ENCODE measurements around the gene HERC3.

The HERC3 gene

DNA sequence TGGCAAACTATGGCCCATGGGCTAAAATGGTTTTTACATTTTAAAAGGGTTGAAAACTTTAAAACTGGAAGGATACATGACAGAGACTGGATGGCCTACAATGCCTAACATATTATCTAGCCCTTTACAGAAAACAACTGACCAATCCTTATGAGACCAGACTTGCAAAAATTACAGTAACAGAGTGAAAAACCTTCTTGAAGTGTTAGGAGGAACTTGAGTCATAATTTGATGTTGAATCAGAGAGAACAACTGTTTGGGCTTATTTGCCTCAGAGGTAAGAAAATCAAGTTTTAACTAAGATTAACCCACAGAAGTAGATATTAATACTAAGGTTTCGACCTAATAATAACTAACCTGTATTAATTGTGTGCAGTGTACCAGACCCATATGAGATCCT lies 117.7 kb downstream of the HERC3 start:
- TF ChIP-seq, protein P1, sequence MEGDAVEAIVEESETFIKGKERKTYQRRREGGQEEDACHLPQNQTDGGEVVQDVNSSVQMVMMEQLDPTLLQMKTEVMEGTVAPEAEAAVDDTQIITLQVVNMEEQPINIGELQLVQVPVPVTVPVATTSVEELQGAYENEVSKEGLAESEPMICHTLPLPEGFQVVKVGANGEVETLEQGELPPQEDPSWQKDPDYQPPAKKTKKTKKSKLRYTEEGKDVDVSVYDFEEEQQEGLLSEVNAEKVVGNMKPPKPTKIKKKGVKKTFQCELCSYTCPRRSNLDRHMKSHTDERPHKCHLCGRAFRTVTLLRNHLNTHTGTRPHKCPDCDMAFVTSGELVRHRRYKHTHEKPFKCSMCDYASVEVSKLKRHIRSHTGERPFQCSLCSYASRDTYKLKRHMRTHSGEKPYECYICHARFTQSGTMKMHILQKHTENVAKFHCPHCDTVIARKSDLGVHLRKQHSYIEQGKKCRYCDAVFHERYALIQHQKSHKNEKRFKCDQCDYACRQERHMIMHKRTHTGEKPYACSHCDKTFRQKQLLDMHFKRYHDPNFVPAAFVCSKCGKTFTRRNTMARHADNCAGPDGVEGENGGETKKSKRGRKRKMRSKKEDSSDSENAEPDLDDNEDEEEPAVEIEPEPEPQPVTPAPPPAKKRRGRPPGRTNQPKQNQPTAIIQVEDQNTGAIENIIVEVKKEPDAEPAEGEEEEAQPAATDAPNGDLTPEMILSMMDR (IDR thresholded peaks at IDR 0.05) = no peak

DNA sequence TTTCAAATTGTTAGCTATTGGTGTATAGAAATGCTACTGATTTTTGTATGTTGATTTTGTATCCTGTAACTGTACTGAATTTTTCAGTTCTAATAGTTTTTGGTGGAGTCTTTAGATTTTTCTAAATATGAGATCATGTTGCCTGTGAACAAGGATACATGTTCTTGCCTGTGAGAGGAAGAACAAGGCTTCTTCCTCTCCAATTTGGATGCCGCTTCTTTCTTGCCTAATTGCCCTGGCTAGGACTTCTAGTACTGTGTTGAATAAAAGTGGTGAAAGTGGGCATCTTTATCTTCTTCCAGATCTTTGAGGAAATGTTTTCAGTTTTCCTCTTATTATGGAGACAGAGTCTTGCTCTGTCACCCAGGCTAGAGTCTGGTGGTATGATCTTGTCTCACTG lies 121.5 kb downstream of the HERC3 start:
- TF ChIP-seq, protein P1 (IDR thresholded peaks at IDR 0.05) = no peak

DNA sequence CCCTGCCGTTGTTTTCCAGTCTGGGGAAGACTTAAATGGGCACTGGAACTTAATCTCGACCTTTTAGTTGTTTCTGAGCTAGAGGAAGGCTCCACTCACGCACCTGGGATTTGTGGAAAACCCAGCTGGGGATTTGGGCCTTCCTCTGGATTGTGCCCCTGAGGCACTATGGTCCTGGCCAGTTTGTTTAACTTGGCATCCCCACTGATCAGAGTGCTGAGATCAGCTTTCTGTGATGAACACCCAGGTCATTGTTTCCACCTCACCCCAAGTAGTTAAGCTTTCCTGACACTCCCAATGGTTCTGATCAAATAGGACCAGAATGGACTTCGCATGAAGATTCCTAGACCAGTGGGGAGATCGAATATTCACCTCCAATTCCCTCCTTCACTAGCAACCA lies 125.8 kb downstream of the HERC3 start:
- TF ChIP-seq, protein P1 (IDR thresholded peaks at IDR 0.05) = no peak

DNA sequence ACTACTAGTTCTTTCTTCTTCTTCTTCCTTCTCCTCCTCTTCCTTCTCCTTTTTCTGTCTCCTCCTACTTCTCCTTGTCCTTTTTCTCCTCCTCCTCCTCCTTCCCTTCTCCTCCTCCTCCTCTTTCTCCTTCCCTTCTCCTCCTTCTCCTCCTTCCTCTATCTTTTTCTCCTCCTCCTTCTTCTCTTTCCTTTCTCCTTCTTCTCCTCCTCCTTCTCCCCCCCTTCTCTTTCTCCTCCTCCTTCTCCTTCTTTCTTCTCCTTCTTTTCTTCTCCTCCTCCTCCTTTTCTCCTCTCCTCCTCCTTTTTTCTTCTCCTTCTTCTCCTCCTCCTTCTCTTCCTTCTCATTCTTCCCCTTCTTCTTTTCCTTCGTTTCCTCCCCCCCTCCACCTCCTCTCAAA lies 127.1 kb downstream of the HERC3 start:
- TF ChIP-seq, protein P1 (IDR thresholded peaks at IDR 0.05) = no peak

DNA sequence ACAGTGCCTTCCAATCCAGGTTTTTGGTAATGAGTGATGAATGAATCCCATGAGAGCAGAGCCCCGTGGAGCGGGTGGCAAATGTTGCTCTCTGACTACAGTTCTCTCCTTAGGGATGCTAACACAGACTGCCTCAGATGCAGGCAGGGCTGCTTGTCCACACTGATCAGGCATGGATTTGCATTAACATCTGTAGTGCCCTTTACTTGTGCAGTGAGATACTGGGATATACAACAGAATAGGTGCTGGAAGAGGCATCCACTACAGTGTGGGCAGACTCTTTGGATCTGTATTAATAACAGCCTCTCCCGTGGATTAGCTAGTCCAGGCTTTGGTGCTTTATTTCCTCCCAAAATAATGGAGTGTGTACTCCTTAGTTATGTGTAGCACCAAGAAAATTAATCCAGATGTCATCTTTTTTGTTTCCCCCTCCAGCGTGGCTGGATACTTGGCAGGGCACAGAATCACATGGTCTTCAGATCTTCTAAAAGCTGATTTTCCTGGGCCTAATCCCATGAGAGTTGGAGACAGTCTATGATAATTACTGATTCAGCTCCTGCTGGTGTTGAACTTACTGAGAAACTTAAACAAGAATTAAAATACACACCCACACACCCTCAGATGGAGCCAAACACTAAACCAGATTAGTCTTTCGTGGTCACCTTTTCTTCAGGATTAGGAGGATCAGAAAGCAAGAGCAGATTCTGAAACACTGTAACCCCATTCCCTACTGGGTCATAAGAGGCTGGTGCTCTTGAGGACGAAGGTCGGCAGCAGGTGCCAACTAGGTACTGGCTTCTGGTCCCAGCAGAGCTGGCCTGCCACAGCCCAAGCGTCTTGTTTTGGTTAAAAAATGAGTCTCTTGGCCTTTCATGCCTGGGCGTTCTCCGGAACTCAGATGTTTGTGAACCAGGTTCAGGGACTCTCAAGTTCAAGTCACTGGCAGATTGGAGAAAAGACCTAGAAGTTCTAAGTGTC lies 128.5 kb downstream of the HERC3 start:
- TF ChIP-seq, protein P1 (IDR thresholded peaks at IDR 0.05) = no peak

DNA sequence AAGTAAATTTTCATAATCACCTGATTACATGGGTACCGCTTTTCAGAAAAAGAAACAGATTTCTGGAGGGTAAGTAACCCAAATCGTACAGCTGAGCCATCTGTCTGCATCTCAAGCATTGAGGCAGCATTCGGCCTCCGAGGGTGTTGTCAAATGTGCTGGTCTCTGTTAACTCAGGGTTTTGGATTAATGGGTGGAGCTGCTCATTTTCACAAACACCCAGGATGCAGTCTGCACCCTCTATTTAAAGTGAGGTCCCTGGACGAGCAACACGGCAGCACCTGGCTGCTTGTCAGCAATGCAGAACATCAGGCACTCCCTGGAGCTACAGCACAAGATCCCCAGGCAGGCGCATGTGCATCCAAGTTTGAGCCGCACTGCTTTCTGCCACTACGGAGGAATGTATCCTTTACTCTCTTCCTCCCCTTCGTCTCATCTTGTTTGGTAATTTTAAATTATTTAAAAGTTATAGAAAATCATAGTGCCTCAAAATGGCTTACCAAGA lies 130.0 kb downstream of the HERC3 start:
- TF ChIP-seq, protein P1 (IDR thresholded peaks at IDR 0.05) = no peak

DNA sequence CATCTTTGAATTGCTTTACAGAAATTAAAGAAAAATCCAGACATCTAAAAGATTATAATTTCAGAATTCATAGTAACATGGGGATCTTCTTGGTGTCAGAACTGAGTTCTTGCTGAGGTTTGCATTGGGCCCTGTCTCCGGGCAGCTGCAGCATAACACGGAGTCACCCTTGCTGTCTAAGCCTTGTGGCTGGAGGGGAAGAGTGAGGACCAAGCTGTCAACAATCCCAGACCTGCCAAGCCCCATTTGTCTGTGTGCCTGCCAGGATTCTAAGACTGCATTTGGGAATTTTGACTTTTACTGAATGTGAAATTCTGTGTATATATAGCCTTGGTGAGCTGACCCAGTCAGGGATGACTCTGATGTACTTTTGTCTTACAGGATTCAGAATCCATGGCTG lies 130.5 kb downstream of the HERC3 start:
- TF ChIP-seq, protein P1 (IDR thresholded peaks at IDR 0.05) = no peak

Data from LNCAP (cell line).